Astrocyte of the spinal cord (primary cell): ENCODE data around the gene CEP192.
A peak's percentile ranks its signal among the peaks of the same experiment; 100 is the strongest.

Source experiments
- DNase-seq: peaks from one replicate; pipeline ENCODE4 v3.0.0; 2011; ENCODE audit warnings: low read depth, low spot score
- H3K4me3 ChIP-seq: 2 replicates; pipeline ENCODE4 v1.5.1; 2011; ENCODE audit warnings: low read depth, mild to moderate bottlenecking, low read length, moderate library complexity
- CTCF ChIP-seq: IDR thresholded peaks from 2 replicates; pipeline ENCODE4 v1.5.1; 2012; ENCODE audit warnings: low read depth, mild to moderate bottlenecking, low read length, inconsistent platforms
- in situ Hi-C: cut with HindIII; loops from 2 replicates; pipeline ENCODE4 v1.10.0; 2017; ENCODE audit warnings: low sequenced_read_pairs

The CEP192 gene

GRCh38 chr18:13120255-13120654 lies 129.1 kb downstream of the CEP192 start:
- peak; percentile 18 for DNase-seq
- in situ Hi-C loops, result no loop called here
- no peak overlapping the region for H3K4me3 ChIP-seq
- no peak for TF ChIP-seq CTCF

GRCh38 chr18:13120983-13121441 lies 129.8 kb downstream of the CEP192 start:
- TF ChIP-seq CTCF, result no peak
- in situ Hi-C loops, result no loop called here
- DNase-seq, result peak; percentile 85
- H3K4me3 ChIP-seq, result no peak overlapping the region

- H3K4me3 ChIP-seq, result no peak overlapping the region
- in situ Hi-C loops, result no loop called here
- TF ChIP-seq CTCF, result no peak
- DNase-seq, result no peak
Observed at GRCh38 chr18:13124411-13124810, 133.2 kb downstream of the CEP192 start.

- no peak for TF ChIP-seq CTCF
Observed at GRCh38 chr18:13125191-13125590, 134.0 kb downstream of the CEP192 start.

GRCh38 chr18:13126966-13127598 lies 135.9 kb downstream of the CEP192 start:
- no peak overlapping the region for H3K4me3 ChIP-seq
- no peak for DNase-seq
- in situ Hi-C loops, result no loop called here
- no peak for TF ChIP-seq CTCF

More at GRCh38 chr18:13125191-13125590, 134.0 kb downstream of the CEP192 start:
- DNase-seq, result no peak
- H3K4me3 ChIP-seq, result no peak overlapping the region
- in situ Hi-C loops, result no loop called here

- in situ Hi-C loops, result no loop called here
- H3K4me3 ChIP-seq, result no peak overlapping the region
- DNase-seq, result no peak
- TF ChIP-seq CTCF, result no peak
Observed at GRCh38 chr18:13131283-13131682, 140.1 kb downstream of the CEP192 start.
